ENCODE data around the gene PPP2R5C. TPM values are rescaled to one million over a fixed set of nuclear protein-coding genes. Genes with fewer than 3 reads are reported as not detected.

PPP2R5C gene
- total RNA-seq, 1 experiment from 2014 or later = 80.3 TPM

DNA sequence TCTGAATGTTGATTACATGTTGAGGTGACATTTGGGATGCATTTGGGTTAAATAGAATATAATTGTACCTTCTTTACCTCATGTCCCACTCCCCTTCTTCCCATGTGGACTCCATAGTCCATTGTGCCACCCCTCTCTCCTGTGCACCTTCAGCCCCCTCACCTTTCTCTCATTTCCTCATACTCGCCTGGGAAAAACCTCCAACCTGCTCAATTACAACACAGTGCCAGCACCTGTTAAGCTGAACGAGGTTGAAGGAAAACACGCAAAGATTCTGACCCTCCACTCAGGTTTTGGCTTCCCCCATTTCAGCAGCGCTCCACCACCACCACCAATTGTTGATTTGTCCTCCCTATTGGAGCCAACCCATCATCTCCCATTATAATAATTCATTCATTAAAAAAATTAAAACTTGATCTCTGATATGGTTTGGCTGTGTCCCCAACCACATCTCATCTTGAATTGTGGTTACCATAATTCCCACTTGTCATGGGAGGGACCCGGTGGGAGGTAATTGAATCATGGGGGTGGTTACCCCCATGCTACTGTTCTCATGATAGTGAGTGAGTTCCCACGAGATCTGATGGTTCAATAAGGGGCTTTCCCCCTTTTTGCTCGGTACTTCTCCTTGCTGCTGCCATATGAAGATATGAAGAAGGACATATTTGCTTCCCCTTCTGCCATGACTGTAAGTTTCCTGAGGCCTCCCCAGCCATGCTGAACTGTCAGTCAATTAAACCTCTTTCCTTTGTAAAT is 33.7 kb upstream of the PPP2R5C start:
- in situ Hi-C loops (cut with HindIII; ENCODE audit: low pct_unique_long_range_greater_than_20kb, low sequenced_read_pairs) (no loop called here), intact Hi-C loops (cut with micrococcal nuclease; ENCODE audit: unreplicated experiment) (no loop called here)
- ATAC-seq (no peak), DNase-seq (ENCODE audit: low read depth, low spot score) (no peak)
- ChIA-PET POLR2A (no interaction called here), CTCF (no interaction called here)
- Histone ChIP-seq H3K9me3 (ENCODE audit: control insufficient read depth, insufficient read depth, low read depth, low read length) (no peaks in the 10 kb centered on the region), H3K27me3 (ENCODE audit: control insufficient read depth, insufficient read depth, low read length) (no peaks in the 10 kb centered on the region), H3K4me3 (ENCODE audit: low read depth in 2 of 2, low read length in 2 of 2) (no peak overlapping the region), H3K27ac (ENCODE audit: low read length) (no peak overlapping the region), H3K36me3 (ENCODE audit: control insufficient read depth, insufficient read depth, low read length) (no peaks in the 10 kb centered on the region), H3K4me1 (ENCODE audit: control insufficient read depth, insufficient read depth, low read length) (peaks cover 7% of the 10 kb centered on the region)
- BruUV-seq (replicated peaks) = no TSS peak
- TF ChIP-seq, protein P1, sequence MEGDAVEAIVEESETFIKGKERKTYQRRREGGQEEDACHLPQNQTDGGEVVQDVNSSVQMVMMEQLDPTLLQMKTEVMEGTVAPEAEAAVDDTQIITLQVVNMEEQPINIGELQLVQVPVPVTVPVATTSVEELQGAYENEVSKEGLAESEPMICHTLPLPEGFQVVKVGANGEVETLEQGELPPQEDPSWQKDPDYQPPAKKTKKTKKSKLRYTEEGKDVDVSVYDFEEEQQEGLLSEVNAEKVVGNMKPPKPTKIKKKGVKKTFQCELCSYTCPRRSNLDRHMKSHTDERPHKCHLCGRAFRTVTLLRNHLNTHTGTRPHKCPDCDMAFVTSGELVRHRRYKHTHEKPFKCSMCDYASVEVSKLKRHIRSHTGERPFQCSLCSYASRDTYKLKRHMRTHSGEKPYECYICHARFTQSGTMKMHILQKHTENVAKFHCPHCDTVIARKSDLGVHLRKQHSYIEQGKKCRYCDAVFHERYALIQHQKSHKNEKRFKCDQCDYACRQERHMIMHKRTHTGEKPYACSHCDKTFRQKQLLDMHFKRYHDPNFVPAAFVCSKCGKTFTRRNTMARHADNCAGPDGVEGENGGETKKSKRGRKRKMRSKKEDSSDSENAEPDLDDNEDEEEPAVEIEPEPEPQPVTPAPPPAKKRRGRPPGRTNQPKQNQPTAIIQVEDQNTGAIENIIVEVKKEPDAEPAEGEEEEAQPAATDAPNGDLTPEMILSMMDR (IDR thresholded peaks at IDR 0.05) = no peak
- TF ChIP-seq TCF7L2 (IDR thresholded peaks at IDR 0.05; ENCODE audit: low read depth, low read length) (no peak), SIN3A (IDR thresholded peaks at IDR 0.05; ENCODE audit: borderline replicate concordance, insufficient read depth, low read depth, low read length) (no peak), POLR2AphosphoS5 (IDR thresholded peaks at IDR 0.05; ENCODE audit: low read depth, low read length) (no peak)
- TF ChIP-seq, protein P2, sequence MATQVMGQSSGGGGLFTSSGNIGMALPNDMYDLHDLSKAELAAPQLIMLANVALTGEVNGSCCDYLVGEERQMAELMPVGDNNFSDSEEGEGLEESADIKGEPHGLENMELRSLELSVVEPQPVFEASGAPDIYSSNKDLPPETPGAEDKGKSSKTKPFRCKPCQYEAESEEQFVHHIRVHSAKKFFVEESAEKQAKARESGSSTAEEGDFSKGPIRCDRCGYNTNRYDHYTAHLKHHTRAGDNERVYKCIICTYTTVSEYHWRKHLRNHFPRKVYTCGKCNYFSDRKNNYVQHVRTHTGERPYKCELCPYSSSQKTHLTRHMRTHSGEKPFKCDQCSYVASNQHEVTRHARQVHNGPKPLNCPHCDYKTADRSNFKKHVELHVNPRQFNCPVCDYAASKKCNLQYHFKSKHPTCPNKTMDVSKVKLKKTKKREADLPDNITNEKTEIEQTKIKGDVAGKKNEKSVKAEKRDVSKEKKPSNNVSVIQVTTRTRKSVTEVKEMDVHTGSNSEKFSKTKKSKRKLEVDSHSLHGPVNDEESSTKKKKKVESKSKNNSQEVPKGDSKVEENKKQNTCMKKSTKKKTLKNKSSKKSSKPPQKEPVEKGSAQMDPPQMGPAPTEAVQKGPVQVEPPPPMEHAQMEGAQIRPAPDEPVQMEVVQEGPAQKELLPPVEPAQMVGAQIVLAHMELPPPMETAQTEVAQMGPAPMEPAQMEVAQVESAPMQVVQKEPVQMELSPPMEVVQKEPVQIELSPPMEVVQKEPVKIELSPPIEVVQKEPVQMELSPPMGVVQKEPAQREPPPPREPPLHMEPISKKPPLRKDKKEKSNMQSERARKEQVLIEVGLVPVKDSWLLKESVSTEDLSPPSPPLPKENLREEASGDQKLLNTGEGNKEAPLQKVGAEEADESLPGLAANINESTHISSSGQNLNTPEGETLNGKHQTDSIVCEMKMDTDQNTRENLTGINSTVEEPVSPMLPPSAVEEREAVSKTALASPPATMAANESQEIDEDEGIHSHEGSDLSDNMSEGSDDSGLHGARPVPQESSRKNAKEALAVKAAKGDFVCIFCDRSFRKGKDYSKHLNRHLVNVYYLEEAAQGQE (IDR thresholded peaks at IDR 0.05; ENCODE audit: insufficient read depth in 1 of 2, low read depth in 2 of 2, low read length in 1 of 2) = no peak

DNA sequence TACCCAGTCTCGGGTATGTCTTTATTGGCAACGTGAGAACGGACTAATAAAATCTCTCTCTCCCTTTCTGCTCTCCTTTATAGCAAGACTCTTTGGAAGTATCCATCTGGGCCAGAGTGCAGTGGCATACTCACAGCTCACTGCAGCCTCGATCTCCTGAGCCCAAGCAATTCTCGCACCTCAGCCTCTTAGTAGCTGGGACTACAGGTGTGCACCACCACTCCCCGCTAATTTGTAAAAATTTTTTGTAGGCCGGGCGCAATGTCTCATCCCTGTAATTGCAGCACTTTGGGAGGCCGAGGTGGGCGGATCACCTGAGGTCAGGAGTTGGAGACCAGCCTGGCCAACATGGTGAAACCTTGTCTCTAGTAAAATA is 33.2 kb upstream of the PPP2R5C start:
- Histone ChIP-seq H3K4me3 (ENCODE audit: low read depth in 2 of 2, low read length in 2 of 2) (no peak overlapping the region), H3K36me3 (ENCODE audit: control insufficient read depth, insufficient read depth, low read length) (no peaks in the 10 kb centered on the region), H3K27ac (ENCODE audit: low read length) (no peak overlapping the region), H3K27me3 (ENCODE audit: control insufficient read depth, insufficient read depth, low read length) (no peaks in the 10 kb centered on the region), H3K9me3 (ENCODE audit: control insufficient read depth, insufficient read depth, low read depth, low read length) (no peaks in the 10 kb centered on the region), H3K4me1 (ENCODE audit: control insufficient read depth, insufficient read depth, low read length) (peaks cover 7% of the 10 kb centered on the region)
- no TSS peak for BruUV-seq (replicated peaks)
- in situ Hi-C loops (cut with HindIII; ENCODE audit: low pct_unique_long_range_greater_than_20kb, low sequenced_read_pairs) (no loop called here), intact Hi-C loops (cut with micrococcal nuclease; ENCODE audit: unreplicated experiment) (no loop called here)
- DNase-seq (ENCODE audit: low read depth, low spot score) = no peak
- ChIA-PET CTCF (no interaction called here), POLR2A (no interaction called here)
- TF ChIP-seq TCF7L2 (IDR thresholded peaks at IDR 0.05; ENCODE audit: low read depth, low read length) = no peak
- no peak for TF ChIP-seq SIN3A (IDR thresholded peaks at IDR 0.05; ENCODE audit: borderline replicate concordance, insufficient read depth, low read depth, low read length)
- TF ChIP-seq, protein P1 (IDR thresholded peaks at IDR 0.05) = no peak
- TF ChIP-seq, protein P2 (IDR thresholded peaks at IDR 0.05; ENCODE audit: insufficient read depth in 1 of 2, low read depth in 2 of 2, low read length in 1 of 2) = no peak
- no peak for TF ChIP-seq POLR2AphosphoS5 (IDR thresholded peaks at IDR 0.05; ENCODE audit: low read depth, low read length)
- ATAC-seq = no peak
